GM23248 (cell line): ENCODE data around the gene CAPN7.

Experiments used
- EZH2 ChIP-seq: fragments of 200-600 bp; sonication (generic); IDR thresholded peaks from 2 replicates; pipeline ENCODE4 v1.6.1; 2018; ENCODE audit warnings: antibody characterized with exemption, mild to moderate bottlenecking; ENCODE audit not compliant: insufficient read depth, poor library complexity, severe bottlenecking
- EZH2phosphoT487 ChIP-seq: fragments of 200-600 bp; sonication (generic); IDR thresholded peaks from 2 replicates; pipeline ENCODE4 v1.6.1; 2018; ENCODE audit warnings: antibody characterized with exemption, moderate library complexity, mild to moderate bottlenecking, low read depth; ENCODE audit not compliant: insufficient read depth

DNA sequence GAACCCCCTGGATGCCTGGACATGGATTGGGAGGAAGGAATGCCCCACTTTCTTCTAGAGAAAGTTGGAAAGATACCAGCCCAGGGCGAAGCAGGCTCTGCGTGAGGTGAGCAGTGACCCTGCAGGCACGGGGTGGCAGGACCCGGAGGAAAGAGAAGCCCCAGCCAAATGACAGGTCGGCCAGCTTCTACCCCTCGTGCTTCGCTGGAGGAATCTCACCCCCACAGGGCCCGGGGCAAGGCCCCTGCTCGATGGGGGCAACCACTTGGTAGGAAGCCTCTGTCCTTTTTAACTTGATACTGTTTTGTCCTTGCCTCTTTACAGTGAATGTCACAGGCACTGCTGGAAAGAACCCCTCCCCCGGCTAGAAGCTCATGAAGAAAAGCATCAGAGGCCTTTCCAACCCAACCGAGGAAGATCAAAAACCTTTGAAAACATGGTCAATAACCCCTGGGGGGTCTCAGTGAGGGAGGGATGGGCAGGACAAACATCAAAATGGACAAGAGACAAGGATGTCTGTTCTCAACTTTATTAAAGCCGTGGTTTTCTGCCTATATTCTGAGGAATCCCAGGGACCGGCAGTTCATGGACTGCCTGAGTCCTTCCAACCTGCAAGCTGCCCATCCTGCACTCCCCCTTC, 71.9 kb downstream of the CAPN7 start:
- no peak for TF ChIP-seq EZH2
- no peak for TF ChIP-seq EZH2phosphoT487
